Endothelial cell (in vitro differentiated cells): Measurements from ENCODE around the gene LRRC61. TPM values are rescaled to one million over a fixed set of nuclear protein-coding genes. Genes with fewer than 3 reads are reported as not detected.

Source experiments
- DNase-seq: peaks from one replicate; pipeline ENCODE4 v3.0.0; 2021; ENCODE audit warnings: low spot score
- H3K27ac Mint-ChIP-seq: one replicate; pipeline ENCODE4 v1.8.0; 2021; ENCODE audit warnings: mixed read lengths, inconsistent platforms; ENCODE audit not compliant: unreplicated experiment
- H3K27me3 Mint-ChIP-seq: one replicate; pipeline ENCODE4 v1.8.0; 2021; ENCODE audit warnings: mild to moderate bottlenecking, moderate library complexity, mixed read lengths, inconsistent platforms; ENCODE audit not compliant: unreplicated experiment
- H3K36me3 Mint-ChIP-seq: one replicate; pipeline ENCODE4 v1.8.0; 2021; ENCODE audit warnings: mild to moderate bottlenecking, low read depth, mixed read lengths, inconsistent platforms; ENCODE audit not compliant: unreplicated experiment
- H3K4me1 Mint-ChIP-seq: one replicate; pipeline ENCODE4 v1.8.0; 2021; ENCODE audit warnings: mild to moderate bottlenecking, mixed read lengths, inconsistent platforms; ENCODE audit not compliant: unreplicated experiment
- H3K4me3 Mint-ChIP-seq: one replicate; pipeline ENCODE4 v1.8.0; 2021; ENCODE audit warnings: mild to moderate bottlenecking, mixed read lengths, inconsistent platforms; ENCODE audit not compliant: unreplicated experiment
- H3K9me3 Mint-ChIP-seq: one replicate; pipeline ENCODE4 v1.8.0; 2021; ENCODE audit warnings: mixed read lengths, inconsistent platforms; ENCODE audit not compliant: unreplicated experiment
- total RNA-seq: library from RNA; stranded (reverse); fragmentation: NEBNext Ultra II Directional; extraction: Animal tissue kit (Norgen Biotek cat#: 25700); gene quantifications from one replicate; pipeline ENCODE4 v1.2.1, GENCODE V29; 2021; ENCODE audit not compliant: unreplicated experiment
- TF ChIP-seq, protein P1 (sequence below): fragments of 200-600 bp; sonication (generic); IDR thresholded peaks from one replicate; pipeline ENCODE4 v1.5.0; 2021; ENCODE audit warnings: antibody characterized with exemption; ENCODE audit not compliant: unreplicated experiment

The LRRC61 gene
- total RNA-seq, 1 donor from 2014 or later, result 5.1 TPM

GRCh38 chr7:150330211-150330885, 7.2 kb downstream of the LRRC61 start:
- H3K4me1 Mint-ChIP-seq, result peaks cover 5% of the 10 kb centered on the region
- DNase-seq, result no peak
- H3K9me3 Mint-ChIP-seq, result no peaks in the 10 kb centered on the region
- no peak overlapping the region for H3K4me3 Mint-ChIP-seq
- H3K27ac Mint-ChIP-seq, result no peak overlapping the region
- TF ChIP-seq, protein P1, sequence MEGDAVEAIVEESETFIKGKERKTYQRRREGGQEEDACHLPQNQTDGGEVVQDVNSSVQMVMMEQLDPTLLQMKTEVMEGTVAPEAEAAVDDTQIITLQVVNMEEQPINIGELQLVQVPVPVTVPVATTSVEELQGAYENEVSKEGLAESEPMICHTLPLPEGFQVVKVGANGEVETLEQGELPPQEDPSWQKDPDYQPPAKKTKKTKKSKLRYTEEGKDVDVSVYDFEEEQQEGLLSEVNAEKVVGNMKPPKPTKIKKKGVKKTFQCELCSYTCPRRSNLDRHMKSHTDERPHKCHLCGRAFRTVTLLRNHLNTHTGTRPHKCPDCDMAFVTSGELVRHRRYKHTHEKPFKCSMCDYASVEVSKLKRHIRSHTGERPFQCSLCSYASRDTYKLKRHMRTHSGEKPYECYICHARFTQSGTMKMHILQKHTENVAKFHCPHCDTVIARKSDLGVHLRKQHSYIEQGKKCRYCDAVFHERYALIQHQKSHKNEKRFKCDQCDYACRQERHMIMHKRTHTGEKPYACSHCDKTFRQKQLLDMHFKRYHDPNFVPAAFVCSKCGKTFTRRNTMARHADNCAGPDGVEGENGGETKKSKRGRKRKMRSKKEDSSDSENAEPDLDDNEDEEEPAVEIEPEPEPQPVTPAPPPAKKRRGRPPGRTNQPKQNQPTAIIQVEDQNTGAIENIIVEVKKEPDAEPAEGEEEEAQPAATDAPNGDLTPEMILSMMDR, result no peak
- H3K27me3 Mint-ChIP-seq, result peaks cover 8% of the 10 kb centered on the region
- H3K36me3 Mint-ChIP-seq, result peaks cover 12% of the 10 kb centered on the region

- peaks cover 6% of the 10 kb centered on the region for H3K27me3 Mint-ChIP-seq
- H3K27ac Mint-ChIP-seq, result no peak overlapping the region
- DNase-seq, result no peak
- no peak overlapping the region for H3K4me3 Mint-ChIP-seq
- H3K9me3 Mint-ChIP-seq, result no peaks in the 10 kb centered on the region
- peaks cover 11% of the 10 kb centered on the region for H3K36me3 Mint-ChIP-seq
- peaks cover 5% of the 10 kb centered on the region for H3K4me1 Mint-ChIP-seq
- TF ChIP-seq, protein P1, result no peak
Measured at GRCh38 chr7:150332852-150333635, 9.9 kb downstream of the LRRC61 start.

DNA sequence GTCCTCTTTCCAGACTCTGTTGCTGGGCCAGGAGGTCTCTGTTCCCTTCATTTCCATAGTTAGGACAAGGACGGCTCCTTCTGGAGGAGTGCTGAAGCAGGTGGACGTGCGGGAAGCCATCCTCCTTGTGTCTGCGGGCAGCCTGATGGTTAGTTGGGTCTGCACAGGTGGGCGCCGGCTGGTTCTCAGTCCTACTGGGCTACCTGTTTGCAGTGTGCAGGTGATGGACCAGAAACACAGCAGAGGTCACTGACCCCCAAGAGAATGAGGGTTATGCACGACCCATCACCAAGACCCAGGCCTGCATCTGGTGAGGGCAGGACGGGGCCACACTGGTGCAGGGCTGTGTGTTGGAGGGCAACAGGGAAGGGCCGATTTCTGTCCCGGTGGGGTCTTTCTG, 10.5 kb downstream of the LRRC61 start:
- no peak overlapping the region for H3K4me3 Mint-ChIP-seq
- TF ChIP-seq, protein P1, result no peak
- H3K9me3 Mint-ChIP-seq, result no peaks in the 10 kb centered on the region
- peaks cover 6% of the 10 kb centered on the region for H3K27me3 Mint-ChIP-seq
- peaks cover 11% of the 10 kb centered on the region for H3K36me3 Mint-ChIP-seq
- H3K4me1 Mint-ChIP-seq, result peaks cover 5% of the 10 kb centered on the region
- H3K27ac Mint-ChIP-seq, result no peak overlapping the region
- DNase-seq, result no peak

- Mint-ChIP-seq H3K27me3 (peaks cover 6% of the 10 kb centered on the region), H3K4me1 (peaks cover 3% of the 10 kb centered on the region), H3K36me3 (peaks cover 7% of the 10 kb centered on the region), H3K4me3 (no peak overlapping the region), H3K9me3 (no peaks in the 10 kb centered on the region), H3K27ac (no peak overlapping the region)
- TF ChIP-seq, protein P1, result no peak
- no peak for DNase-seq
Measured at GRCh38 chr7:150334108-150334507, 11.0 kb downstream of the LRRC61 start.
